GM12878 (cell line): Measurements from ENCODE around the gene NAALADL2. TPM values are rescaled to one million over a fixed set of nuclear protein-coding genes. Genes with fewer than 3 reads are reported as not detected.

Source experiments
- ATAC-seq: fragments of 200-7000 bp; cut with Tn5 transposase; 3 replicates; pipeline ENCODE4 v1.9.1; 2020; ENCODE audit warnings: mild to moderate bottlenecking, moderate library complexity
- BruUV-seq: library from RNA; stranded (reverse); fragments of 400-500 nt; replicated peaks from 2 replicates; lab custom pipeline; 2021; lab: Mats Ljungman, UMichigan
- CTCF ChIA-PET: fragments of 300-600 bp; sonication (Branson Sonifier 250); formaldehyde crosslinking; extraction: SDS; loops from one replicate; lab custom pipeline; 2021; ENCODE audit warnings: inconsistent platforms; lab: Yijun Ruan, JAX
- POLR2A ChIA-PET: fragments of 350-600 bp; formaldehyde crosslinking; extraction: SDS; loops from one replicate; lab custom pipeline; 2021; ENCODE audit warnings: inconsistent platforms; lab: Charles Lee
- RAD21 ChIA-PET: fragments of 300-600 bp; sonication (Branson Sonifier 250); formaldehyde crosslinking; loops from one replicate; lab custom pipeline; 2023; ENCODE audit warnings: antibody characterized with exemption; ENCODE audit not compliant: unreplicated experiment; lab: Charles Lee
- SMC1A ChIA-PET: fragments of 300-600 bp; sonication (Branson Sonifier 250); formaldehyde crosslinking; loops from one replicate; lab custom pipeline; 2023; ENCODE audit not compliant: unreplicated experiment, uncharacterized antibody; lab: Charles Lee
- DNase-seq: peaks from one replicate; pipeline ENCODE4 v3.0.0-alpha.2; 2011; ENCODE audit warnings: low read depth, low spot score
- FAIRE-seq: peaks from 3 replicates; lab custom pipeline; 2011; peaks lifted over from hg19 to GRCh38; lab: Jason Lieb, UNC
- H2AFZ ChIP-seq: 2 replicates; pipeline ENCODE4 v1.6.0; 2011; ENCODE audit warnings: low read depth, low read length, control low read depth; ENCODE audit not compliant: control insufficient read depth
- H3K27ac ChIP-seq: 2 replicates; pipeline ENCODE4 v1.5.1; 2011; ENCODE audit warnings: control low read depth; ENCODE audit not compliant: control insufficient read depth, insufficient read depth
- H3K27me3 ChIP-seq, 2 experiments: replicated peaks in 1 of 2; 2 replicates each; pipeline versions ENCODE4 v1.6.0 to v1.6.1; 2011; ENCODE audit warnings: low read length in 1 of 2; ENCODE audit not compliant: control insufficient read depth in 2 of 2, insufficient read depth in 2 of 2
- H3K36me3 ChIP-seq, 2 experiments: 2 replicates each; pipeline ENCODE4 v1.5.1; 2011; ENCODE audit warnings: low read length in 1 of 2; ENCODE audit not compliant: control insufficient read depth in 2 of 2, insufficient read depth in 2 of 2
- H3K4me1 ChIP-seq: 2 replicates; pipeline ENCODE4 v1.6.1; 2011; ENCODE audit warnings: mild to moderate bottlenecking, low read length, moderate library complexity, mixed read lengths; ENCODE audit not compliant: control insufficient read depth, insufficient read depth
- H3K4me2 ChIP-seq: 2 replicates; pipeline ENCODE4 v1.6.0; 2011; ENCODE audit warnings: control low read depth; ENCODE audit not compliant: control insufficient read depth, insufficient read depth
- H3K4me3 ChIP-seq: fragments of 200-600 bp; sonication (generic); 2 replicates; pipeline ENCODE4 v1.5.1; 2016
- H3K79me2 ChIP-seq: 2 replicates; pipeline ENCODE4 v1.6.0; 2011; ENCODE audit warnings: low read length; ENCODE audit not compliant: control insufficient read depth, insufficient read depth
- H3K9ac ChIP-seq: 2 replicates; pipeline ENCODE4 v1.8.0; 2011; ENCODE audit warnings: low read length, control low read depth, mixed read lengths; ENCODE audit not compliant: control insufficient read depth, insufficient read depth
- H3K9me3 ChIP-seq: replicated peaks from 3 replicates; pipeline ENCODE4 v1.5.1; 2011; ENCODE audit warnings: mild to moderate bottlenecking, low read length; ENCODE audit not compliant: control insufficient read depth, insufficient read depth
- H4K20me1 ChIP-seq: 2 replicates; pipeline ENCODE4 v1.6.0; 2011; ENCODE audit not compliant: control insufficient read depth, insufficient read depth
- CTCF ChIP-seq, 3 experiments: IDR thresholded peaks in 2 of 3; conservative IDR thresholded peaks in 1 of 3; 2 replicates each; pipeline ENCODE4 v1.5.1; 2011; ENCODE audit warnings: low read depth in 3 of 3, low read length in 3 of 3, mild to moderate bottlenecking in 3 of 3, control low read depth in 2 of 3, moderate library complexity in 2 of 3, inconsistent platforms in 1 of 3, mixed read lengths in 1 of 3; ENCODE audit not compliant: control insufficient read depth in 2 of 3, insufficient read depth in 1 of 3; ENCODE audit errors: extremely low read depth in 1 of 3
- EGR1 ChIP-seq, 2 experiments: IDR thresholded peaks; 1 replicate in 1 of 2; 2 replicates in 1 of 2; pipeline ENCODE4 v1.6.1; 2011 to 2012; ENCODE audit warnings: low read depth in 2 of 2, low read length in 2 of 2, borderline replicate concordance in 1 of 2, mild to moderate bottlenecking in 1 of 2, moderate library complexity in 1 of 2
- KAT2A ChIP-seq: conservative IDR thresholded peaks from 2 replicates; pipeline ENCODE4 v1.6.1; 2011; ENCODE audit warnings: low read depth, low read length; ENCODE audit not compliant: control insufficient read depth
- NFYB ChIP-seq: IDR thresholded peaks from 2 replicates; pipeline ENCODE4 v1.6.1; 2011; ENCODE audit warnings: low read depth, mild to moderate bottlenecking, low read length, improper control_type of control experiment, moderate library complexity; ENCODE audit not compliant: insufficient read depth
- POLR2A ChIP-seq: IDR thresholded peaks from 2 replicates; pipeline ENCODE4 v1.6.1; 2011; ENCODE audit warnings: low read depth, mild to moderate bottlenecking, low read length
- SMAD5 ChIP-seq: IDR thresholded peaks from 2 replicates; pipeline ENCODE4 v1.6.1; 2016; ENCODE audit warnings: antibody characterized with exemption, low read depth
- USF2 ChIP-seq: IDR thresholded peaks from 2 replicates; pipeline ENCODE4 v1.6.1; 2011; ENCODE audit warnings: low read depth, low read length, improper control_type of control experiment, borderline replicate concordance
- ZBTB33 ChIP-seq: fragments of 450-650 bp; IDR thresholded peaks from 2 replicates; pipeline ENCODE4 v1.6.1; 2017; ENCODE audit warnings: mild to moderate bottlenecking
- WGBS: methylation state at CpG from one replicate; pipeline ENCODE4 v1.1.6; 2016; ENCODE audit warnings: low lambda C conversion rate; ENCODE audit not compliant: insufficient replicate concordance, insufficient coverage; ENCODE audit errors: missing lambda C conversion rate; 5-methylcytosine and 5-hydroxymethylcytosine counted together
- in situ Hi-C: fragments of 300-500 bp; cut with MboI; formaldehyde crosslinking; loops from 9 replicates; pipeline ENCODE4 v1.14.3; 2018; ENCODE audit warnings: mixed read lengths
- intact Hi-C: fragments of 100-400 bp; cut with micrococcal nuclease; formaldehyde crosslinking; loops from one replicate; pipeline ENCODE4 v1.14.2; 2022; ENCODE audit not compliant: unreplicated experiment
- polyA plus RNA-seq, 11 experiments: library from polyadenylated mRNA; depleted of rRNA in 4 of 11; unstranded in 6 of 11; stranded (reverse) in 5 of 11; fragments of >200 nt; fragmentation: Nextera tagmentation in 4 of 11; fragmentation: Illumina TruSeq in 1 of 11; extraction: Ambion mirVana in 4 of 11; extraction: Trizol in 1 of 11; gene quantifications; 1 replicate in 1 of 11; 2 replicates in 10 of 11; pipeline versions ENCODE4 v1.2.1 to v1.2.3, GENCODE V29; 2011 to 2016; ENCODE audit warnings: inconsistent platforms in 2 of 11, missing spikeins in 2 of 11, low read depth in 1 of 11
- total RNA-seq, 4 experiments: library from RNA; depleted of rRNA in 3 of 4; stranded (reverse); fragments of >200 nt in 3 of 4; fragmentation: Illumina TruSeq in 1 of 4; extraction: Trizol in 1 of 4; gene quantifications; 2 replicates each; pipeline versions ENCODE4 v1.2.1 to v1.2.3, GENCODE V29; 2013 to 2021

The NAALADL2 gene
- total and polyA plus RNA-seq, 10 of the 15 experiments (the other 5 are each of a cell fraction or from before 2014, with no cell fraction given), result 0.06 to 10.8 (median 0.46) TPM

GRCh38 chr3:175161291-175161690 lies 302.2 kb downstream of the NAALADL2 start:
- ChIA-PET RAD21 (no interaction called here), SMC1A (interaction anchor here (0.6 kb wide), 1 partner anchor 11 kb away, joined by 3 read pairs; no protein-coding TSS in a partner anchor), POLR2A (no interaction called here), CTCF (interaction anchor here (0.7 kb wide), 1 partner anchor 49 kb away, joined by 3 read pairs; no protein-coding TSS in a partner anchor)
- Histone ChIP-seq H3K27me3 (no peaks in the 10 kb centered on the region), H3K4me3 (no peak overlapping the region), H4K20me1 (no peaks in the 10 kb centered on the region), H3K4me2 (no peak overlapping the region), H3K9me3 (no peaks in the 10 kb centered on the region), H3K79me2 (no peaks in the 10 kb centered on the region), H3K9ac (no peak overlapping the region), H2AFZ (no peak overlapping the region), H3K27ac (no peak overlapping the region), H3K36me3 (no peaks in the 10 kb centered on the region), H3K4me1 (no peaks in the 10 kb centered on the region)
- in situ Hi-C loops, result no loop called here
- BruUV-seq, result no TSS peak
- DNase-seq (no peak), ATAC-seq (no peak), FAIRE-seq (no peak)
- TF ChIP-seq ZBTB33, result no peak
- no peak for TF ChIP-seq USF2
- TF ChIP-seq CTCF (IDR thresholded peaks at IDR 0.05 in 2 of 3, conservative IDR thresholded peaks at IDR 0.05 in 1 of 3; ENCODE audit: control insufficient read depth in 2 of 3, extremely low read depth in 1 of 3, insufficient read depth in 1 of 3, low read depth in 3 of 3, low read length in 3 of 3), result no peak
- no peak for TF ChIP-seq NFYB
- no peak for TF ChIP-seq POLR2A
- no peak for TF ChIP-seq KAT2A
- no peak for TF ChIP-seq EGR1 (IDR thresholded peaks at IDR 0.05; ENCODE audit: borderline replicate concordance in 1 of 2, low read depth in 2 of 2, low read length in 2 of 2)
- no peak for TF ChIP-seq SMAD5
- intact Hi-C loops, result no loop called here
- 16% methylated on average over 5 of the region's 5 CpGs for WGBS
